Activated CD4-positive, alpha-beta T cell treated with anti-CD3 and anti-CD28 coated beads, Interleukin-2, amount 50 U/mL, for 48 hours (primary cell): ENCODE data around the gene GALNT11.

Source experiments
- DNase-seq, 2 experiments: peaks; one replicate each; pipeline ENCODE4 v3.0.0-alpha.2; 2020

Gene GALNT11

GRCh38 chr7:152120776-152121175 is 95.3 kb downstream of the GALNT11 start:
- DNase-seq = no peak

GRCh38 chr7:152121432-152121831 is 96.0 kb downstream of the GALNT11 start:
- DNase-seq = no peak

- no peak for DNase-seq
These were observed 97.1 kb downstream of the GALNT11 start for GRCh38 chr7:152122540-152122939.

- DNase-seq = no peak
These were observed 101.3 kb downstream of the GALNT11 start for GRCh38 chr7:152126741-152127140.

GRCh38 chr7:152127229-152127628 is 101.8 kb downstream of the GALNT11 start:
- DNase-seq = no peak

- DNase-seq = no peak
These were observed 102.8 kb downstream of the GALNT11 start for GRCh38 chr7:152128252-152128651.

- no peak for DNase-seq
These were observed 103.4 kb downstream of the GALNT11 start for GRCh38 chr7:152128741-152129461.

- no peak for DNase-seq
These were observed 104.2 kb downstream of the GALNT11 start for GRCh38 chr7:152129682-152130081.

- no peak for DNase-seq
These were observed 105.5 kb downstream of the GALNT11 start for GRCh38 chr7:152130658-152131590.

GRCh38 chr7:152131981-152132494 is 106.6 kb downstream of the GALNT11 start:
- no peak for DNase-seq

GRCh38 chr7:152132812-152133211 is 107.3 kb downstream of the GALNT11 start:
- no peak for DNase-seq

GRCh38 chr7:152133804-152134203 is 108.3 kb downstream of the GALNT11 start:
- no peak for DNase-seq

- DNase-seq = no peak
These were observed 111.2 kb downstream of the GALNT11 start for GRCh38 chr7:152136686-152137085.

- no peak for DNase-seq
These were observed 112.1 kb downstream of the GALNT11 start for GRCh38 chr7:152137476-152138025.

GRCh38 chr7:152140067-152140466 is 114.6 kb downstream of the GALNT11 start:
- DNase-seq = no peak

- DNase-seq = no peak
These were observed 115.1 kb downstream of the GALNT11 start for GRCh38 chr7:152140560-152140959.

GRCh38 chr7:152142976-152143595 is 117.6 kb downstream of the GALNT11 start:
- DNase-seq = no peak

GRCh38 chr7:152144557-152145245 is 119.2 kb downstream of the GALNT11 start:
- DNase-seq = peak in 1 of 2 experiments; percentile 21

GRCh38 chr7:152145853-152146466 is 120.5 kb downstream of the GALNT11 start:
- peak in 1 of 2 experiments; percentile 29 for DNase-seq

- DNase-seq = no peak
These were observed 123.2 kb downstream of the GALNT11 start for GRCh38 chr7:152148706-152149105.

GRCh38 chr7:152149363-152149762 is 123.9 kb downstream of the GALNT11 start:
- no peak for DNase-seq

GRCh38 chr7:152152267-152152666 is 126.8 kb downstream of the GALNT11 start:
- DNase-seq = no peak
